ENCODE data around the gene TRIP13.

DNA sequence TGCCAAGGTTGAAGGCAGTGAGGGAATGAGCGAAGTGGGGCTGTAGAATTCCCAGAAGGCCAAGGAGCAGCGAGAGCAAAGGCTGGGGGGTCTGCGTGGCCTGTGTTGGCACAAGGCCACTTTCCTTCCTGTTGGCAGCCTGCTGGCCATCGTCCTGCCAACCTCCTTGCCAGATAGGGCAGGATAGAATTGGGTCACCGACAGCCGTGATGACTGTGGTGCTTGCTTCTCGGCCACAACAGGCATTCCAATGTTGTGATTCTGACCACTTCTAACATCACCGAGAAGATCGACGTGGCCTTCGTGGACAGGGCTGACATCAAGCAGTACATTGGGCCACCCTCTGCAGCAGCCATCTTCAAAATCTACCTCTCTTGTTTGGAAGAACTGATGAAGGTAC, 18.9 kb downstream of the TRIP13 start:
- TF ChIP-seq, protein P1, sequence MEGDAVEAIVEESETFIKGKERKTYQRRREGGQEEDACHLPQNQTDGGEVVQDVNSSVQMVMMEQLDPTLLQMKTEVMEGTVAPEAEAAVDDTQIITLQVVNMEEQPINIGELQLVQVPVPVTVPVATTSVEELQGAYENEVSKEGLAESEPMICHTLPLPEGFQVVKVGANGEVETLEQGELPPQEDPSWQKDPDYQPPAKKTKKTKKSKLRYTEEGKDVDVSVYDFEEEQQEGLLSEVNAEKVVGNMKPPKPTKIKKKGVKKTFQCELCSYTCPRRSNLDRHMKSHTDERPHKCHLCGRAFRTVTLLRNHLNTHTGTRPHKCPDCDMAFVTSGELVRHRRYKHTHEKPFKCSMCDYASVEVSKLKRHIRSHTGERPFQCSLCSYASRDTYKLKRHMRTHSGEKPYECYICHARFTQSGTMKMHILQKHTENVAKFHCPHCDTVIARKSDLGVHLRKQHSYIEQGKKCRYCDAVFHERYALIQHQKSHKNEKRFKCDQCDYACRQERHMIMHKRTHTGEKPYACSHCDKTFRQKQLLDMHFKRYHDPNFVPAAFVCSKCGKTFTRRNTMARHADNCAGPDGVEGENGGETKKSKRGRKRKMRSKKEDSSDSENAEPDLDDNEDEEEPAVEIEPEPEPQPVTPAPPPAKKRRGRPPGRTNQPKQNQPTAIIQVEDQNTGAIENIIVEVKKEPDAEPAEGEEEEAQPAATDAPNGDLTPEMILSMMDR (IDR thresholded peaks at IDR 0.05 in 4 of 5, conservative IDR thresholded peaks at IDR 0.05 in 1 of 5), result no peak
- no peak for TF ChIP-seq POLR2A (IDR thresholded peaks at IDR 0.05)

All from gastrocnemius medialis (tissue), 4 donors.